Nephron (organoid): Measurements from ENCODE around the gene SPATA2.
A peak's percentile ranks its signal among the peaks of the same experiment; 100 is the strongest.
"Not testable (repeated sequence)": the region's sequence is repeated elsewhere in the genome, so short reads cannot be mapped to it uniquely, and the experiment has no call there.

ENCODE experiments used
- H3K27ac Mint-ChIP-seq, 3 experiments: 2 replicates each; pipeline ENCODE4 v1.8.0; 2020; ENCODE audit warnings: mixed read lengths in 3 of 3, mild to moderate bottlenecking in 2 of 3, moderate library complexity in 1 of 3
- H3K27me3 Mint-ChIP-seq: 2 replicates; pipeline ENCODE4 v1.8.0; 2021; ENCODE audit warnings: low read depth, mild to moderate bottlenecking, moderate library complexity, mixed read lengths
- H3K36me3 Mint-ChIP-seq: 2 replicates; pipeline ENCODE4 v1.8.0; 2020; ENCODE audit warnings: low read depth, mixed read lengths
- H3K4me1 Mint-ChIP-seq: 2 replicates; pipeline ENCODE4 v1.8.0; 2020; ENCODE audit warnings: mixed read lengths
- H3K4me3 Mint-ChIP-seq, 3 experiments: 2 replicates each; pipeline ENCODE4 v1.8.0; 2020; ENCODE audit warnings: mild to moderate bottlenecking in 3 of 3, mixed read lengths in 3 of 3, moderate library complexity in 2 of 3
- H3K9me3 Mint-ChIP-seq: 2 replicates; pipeline ENCODE4 v1.8.0; 2020; ENCODE audit warnings: mixed read lengths
- TF ChIP-seq, protein P1 (sequence below), 3 experiments: fragments of 200-600 bp; sonication (generic); IDR thresholded peaks; one replicate each; pipeline ENCODE4 v1.5.0; 2021; ENCODE audit warnings: antibody characterized with exemption in 3 of 3; ENCODE audit not compliant: unreplicated experiment in 3 of 3

Gene SPATA2

DNA sequence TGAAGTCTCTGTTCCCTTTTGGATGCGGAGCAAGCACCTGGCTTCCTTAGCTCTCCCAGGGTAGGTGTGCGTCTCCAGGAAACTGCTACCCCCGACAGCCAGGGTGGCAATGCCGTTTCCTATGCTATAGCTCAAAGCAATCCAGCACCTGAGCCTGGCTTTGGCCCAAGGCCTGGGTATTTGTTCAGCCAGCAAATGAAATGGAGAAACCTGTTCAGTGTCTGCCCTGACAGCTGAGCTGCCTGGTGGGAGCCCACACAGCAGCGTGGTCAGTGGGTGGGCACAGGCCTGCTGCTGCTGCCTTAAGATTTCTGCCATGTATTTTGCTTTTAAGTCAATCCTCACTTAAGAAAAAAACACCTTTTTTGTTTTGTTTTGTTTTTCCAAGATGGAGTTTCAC is 13.7 kb downstream of the SPATA2 start:
- H3K9me3 Mint-ChIP-seq = no peaks in the 10 kb centered on the region
- TF ChIP-seq, protein P1, sequence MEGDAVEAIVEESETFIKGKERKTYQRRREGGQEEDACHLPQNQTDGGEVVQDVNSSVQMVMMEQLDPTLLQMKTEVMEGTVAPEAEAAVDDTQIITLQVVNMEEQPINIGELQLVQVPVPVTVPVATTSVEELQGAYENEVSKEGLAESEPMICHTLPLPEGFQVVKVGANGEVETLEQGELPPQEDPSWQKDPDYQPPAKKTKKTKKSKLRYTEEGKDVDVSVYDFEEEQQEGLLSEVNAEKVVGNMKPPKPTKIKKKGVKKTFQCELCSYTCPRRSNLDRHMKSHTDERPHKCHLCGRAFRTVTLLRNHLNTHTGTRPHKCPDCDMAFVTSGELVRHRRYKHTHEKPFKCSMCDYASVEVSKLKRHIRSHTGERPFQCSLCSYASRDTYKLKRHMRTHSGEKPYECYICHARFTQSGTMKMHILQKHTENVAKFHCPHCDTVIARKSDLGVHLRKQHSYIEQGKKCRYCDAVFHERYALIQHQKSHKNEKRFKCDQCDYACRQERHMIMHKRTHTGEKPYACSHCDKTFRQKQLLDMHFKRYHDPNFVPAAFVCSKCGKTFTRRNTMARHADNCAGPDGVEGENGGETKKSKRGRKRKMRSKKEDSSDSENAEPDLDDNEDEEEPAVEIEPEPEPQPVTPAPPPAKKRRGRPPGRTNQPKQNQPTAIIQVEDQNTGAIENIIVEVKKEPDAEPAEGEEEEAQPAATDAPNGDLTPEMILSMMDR (IDR thresholded peaks at IDR 0.05; ENCODE audit: unreplicated experiment in 3 of 3) = no peak
- no peaks in the 10 kb centered on the region for H3K27me3 Mint-ChIP-seq
- H3K4me3 Mint-ChIP-seq = no peak overlapping the region
- H3K27ac Mint-ChIP-seq = no peak overlapping the region
- peaks cover 34% of the 10 kb centered on the region for H3K36me3 Mint-ChIP-seq
- peaks cover 5% of the 10 kb centered on the region for H3K4me1 Mint-ChIP-seq

DNA sequence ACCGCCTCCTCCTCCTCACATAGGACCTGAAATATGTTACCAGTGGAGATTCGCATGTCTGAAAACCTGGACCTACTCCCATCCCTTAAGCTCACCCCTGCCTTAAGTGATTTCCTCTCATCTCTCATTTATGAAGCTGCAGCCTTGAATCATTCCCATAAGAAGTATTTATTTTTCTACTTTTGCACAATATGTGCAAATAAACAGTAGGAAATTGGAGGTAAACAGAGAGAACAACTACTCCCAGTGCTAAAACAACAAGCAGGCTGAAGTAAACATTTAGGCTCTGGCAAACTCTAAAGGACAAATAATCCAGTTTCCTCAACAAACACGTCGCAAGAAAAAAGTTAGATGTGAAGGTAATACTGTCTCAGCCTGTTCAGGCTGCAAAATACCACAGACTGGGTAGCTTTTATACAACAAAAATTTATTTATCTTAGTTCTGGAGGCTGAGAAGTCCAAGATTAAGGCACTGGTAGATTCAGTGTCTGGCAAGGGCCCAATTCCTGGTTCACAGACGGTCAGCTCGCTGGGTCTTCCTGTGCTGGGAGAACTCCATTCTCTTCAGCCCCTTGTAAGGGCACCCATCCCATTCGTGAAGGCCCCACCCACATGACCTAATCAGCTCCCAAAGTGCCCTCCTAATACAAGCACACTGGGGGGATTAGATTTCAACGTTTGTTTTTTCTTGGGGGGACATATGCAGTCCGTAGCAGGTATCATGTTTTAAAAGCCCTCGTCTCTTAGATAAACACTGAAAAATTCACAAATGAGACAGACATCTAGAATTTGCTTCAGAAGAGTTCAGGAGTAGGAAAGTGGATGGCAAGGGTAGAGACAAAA is 15.6 kb downstream of the SPATA2 start:
- H3K4me1 Mint-ChIP-seq = peaks cover 5% of the 10 kb centered on the region
- H3K27me3 Mint-ChIP-seq = no peaks in the 10 kb centered on the region
- TF ChIP-seq, protein P1 (IDR thresholded peaks at IDR 0.05; ENCODE audit: unreplicated experiment in 3 of 3) = no peak
- peaks cover 19% of the 10 kb centered on the region for H3K36me3 Mint-ChIP-seq
- no peak overlapping the region for H3K4me3 Mint-ChIP-seq
- no peaks in the 10 kb centered on the region for H3K9me3 Mint-ChIP-seq
- H3K27ac Mint-ChIP-seq = peak overlapping the region in 2 of 3 experiments; percentile 8 to 45

DNA sequence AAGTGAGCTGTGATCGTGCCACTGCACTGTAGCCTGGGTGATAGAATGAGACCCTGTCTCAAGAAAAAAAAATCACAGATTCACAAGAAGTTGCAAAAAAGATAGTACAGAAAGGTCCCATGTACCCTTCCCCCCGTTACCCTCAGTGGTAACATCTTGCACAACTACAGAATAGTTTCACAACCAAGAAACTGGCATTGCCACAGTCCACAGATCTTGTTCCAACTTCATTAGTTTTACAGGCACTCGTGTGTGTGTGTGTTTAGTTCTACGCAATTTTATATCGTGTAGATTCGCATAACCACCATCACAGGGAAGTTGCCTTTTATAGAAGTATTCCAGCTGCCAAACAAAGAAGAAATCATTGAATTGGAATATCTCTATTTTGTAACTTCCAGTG is 19.1 kb downstream of the SPATA2 start:
- no peak overlapping the region for H3K4me3 Mint-ChIP-seq
- H3K36me3 Mint-ChIP-seq = peaks cover 5% of the 10 kb centered on the region
- no peaks in the 10 kb centered on the region for H3K27me3 Mint-ChIP-seq
- H3K27ac Mint-ChIP-seq = no peak overlapping the region
- H3K4me1 Mint-ChIP-seq = peaks cover 29% of the 10 kb centered on the region
- H3K9me3 Mint-ChIP-seq = no peaks in the 10 kb centered on the region
- TF ChIP-seq, protein P1 (IDR thresholded peaks at IDR 0.05; ENCODE audit: unreplicated experiment in 3 of 3) = no peak

DNA sequence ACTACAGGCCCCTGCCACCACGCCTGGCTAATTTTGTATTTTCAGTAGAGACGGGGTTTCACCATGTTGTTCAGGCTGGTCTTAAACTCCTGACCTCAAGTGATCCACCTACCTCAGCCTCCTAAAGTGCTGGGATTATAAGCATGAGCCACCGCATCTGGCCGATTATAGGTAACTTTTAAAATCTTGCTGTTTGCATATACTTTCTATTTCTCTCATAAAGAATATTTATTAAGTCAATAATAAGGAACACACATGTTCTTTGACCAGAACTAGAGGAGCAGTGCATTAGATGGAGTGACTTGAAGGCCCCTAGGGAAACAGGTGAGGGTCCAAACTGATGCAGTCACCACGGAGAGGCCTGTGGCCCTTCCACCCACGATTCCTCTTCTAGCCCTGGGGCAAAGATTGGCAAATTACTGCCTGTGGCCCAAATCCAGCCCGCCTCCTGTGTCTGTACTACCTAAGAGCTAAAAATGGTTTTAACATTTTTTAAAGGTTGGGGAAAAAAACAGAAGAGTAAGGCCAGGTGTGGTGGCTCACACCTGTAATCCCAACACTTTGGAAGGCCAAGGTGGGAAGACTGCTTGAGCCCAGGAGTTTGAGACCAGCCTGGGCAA is 19.7 kb downstream of the SPATA2 start:
- H3K4me3 Mint-ChIP-seq, H3K36me3 Mint-ChIP-seq, H3K9me3 Mint-ChIP-seq, H3K27ac Mint-ChIP-seq, H3K27me3 Mint-ChIP-seq: not testable (repeated sequence)
- H3K4me1 Mint-ChIP-seq = peaks cover 34% of the 10 kb centered on the region

DNA sequence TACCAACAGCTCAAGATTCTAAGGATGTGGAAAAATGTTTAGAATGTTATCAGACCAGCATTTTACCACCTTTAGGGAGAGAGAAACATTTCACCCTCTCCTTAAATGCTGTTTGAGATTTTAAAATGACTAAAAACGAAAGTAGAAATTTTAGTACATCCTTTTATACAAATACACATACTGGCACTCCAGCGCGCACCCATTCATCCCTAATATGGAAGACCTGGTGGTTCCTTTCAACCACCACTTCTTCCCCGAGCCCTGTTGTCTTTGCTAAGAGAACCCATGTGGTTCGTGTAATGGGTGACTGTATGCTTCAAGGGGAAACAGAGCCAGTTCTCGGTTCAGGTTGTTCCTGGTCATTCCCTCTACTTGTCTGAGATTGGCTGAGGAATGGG is 21.3 kb downstream of the SPATA2 start:
- H3K4me1 Mint-ChIP-seq = peaks cover 44% of the 10 kb centered on the region
- peak overlapping the region in 1 of 3 experiments; percentile 86 for H3K27ac Mint-ChIP-seq
- TF ChIP-seq, protein P1 (IDR thresholded peaks at IDR 0.05; ENCODE audit: unreplicated experiment in 3 of 3) = no peak
- no peaks in the 10 kb centered on the region for H3K9me3 Mint-ChIP-seq
- peaks cover 5% of the 10 kb centered on the region for H3K36me3 Mint-ChIP-seq
- H3K4me3 Mint-ChIP-seq = no peak overlapping the region
- H3K27me3 Mint-ChIP-seq = no peaks in the 10 kb centered on the region

DNA sequence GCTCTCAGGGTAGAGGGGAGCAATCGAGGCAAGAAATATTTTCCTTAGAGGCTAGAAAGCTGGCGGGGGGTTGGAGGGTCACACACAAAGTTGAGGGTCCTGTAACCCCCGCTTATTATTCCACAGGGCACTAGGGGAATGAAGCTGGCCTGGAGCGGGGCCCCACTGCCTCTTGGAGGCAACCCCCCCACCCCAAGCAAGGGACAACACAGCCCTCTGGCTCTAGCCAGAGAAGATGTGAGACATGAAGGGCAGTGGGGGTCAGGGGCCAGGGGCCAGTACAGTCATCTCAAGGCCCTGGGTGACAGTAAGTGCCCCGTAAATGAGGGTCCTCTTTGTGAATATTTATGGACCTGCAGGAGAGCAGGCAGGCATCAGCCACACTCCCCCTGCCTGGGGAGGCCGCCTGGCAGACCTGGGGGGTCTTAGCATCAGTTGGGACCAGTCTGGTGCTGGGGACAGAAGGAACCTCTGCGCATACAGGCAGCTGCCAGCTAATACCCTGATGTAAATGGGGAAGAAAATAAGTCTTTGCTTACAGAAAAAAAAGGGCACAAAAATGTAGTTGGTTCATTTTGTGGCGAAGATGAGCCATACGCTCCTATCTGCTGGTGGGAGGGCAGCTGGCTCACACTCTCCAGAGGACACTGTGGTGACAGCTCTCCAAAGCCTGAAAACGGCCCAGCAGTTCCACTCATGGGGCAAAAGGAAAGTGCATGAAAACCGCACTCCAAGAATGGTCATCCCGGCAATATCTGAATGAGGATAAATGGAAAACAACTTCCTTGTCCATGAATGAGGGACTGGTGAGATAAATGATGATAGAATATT is 21.9 kb downstream of the SPATA2 start:
- peak overlapping the region in 2 of 3 experiments; percentile 37 to 86 for H3K27ac Mint-ChIP-seq
- H3K4me1 Mint-ChIP-seq = peaks cover 50% of the 10 kb centered on the region
- peak overlapping the region in 1 of 3 experiments; percentile 10 for H3K4me3 Mint-ChIP-seq
- H3K36me3 Mint-ChIP-seq = peaks cover 6% of the 10 kb centered on the region
- no peaks in the 10 kb centered on the region for H3K27me3 Mint-ChIP-seq
- TF ChIP-seq, protein P1 (IDR thresholded peaks at IDR 0.05; ENCODE audit: unreplicated experiment in 3 of 3) = no peak
- no peaks in the 10 kb centered on the region for H3K9me3 Mint-ChIP-seq
